Smooth muscle cell (in vitro differentiated cells): ENCODE measurements around the gene SRP14. TPM values are rescaled to one million over a fixed set of nuclear protein-coding genes. Genes with fewer than 3 reads are reported as not detected.
A peak's percentile ranks its signal among the peaks of the same experiment; 100 is the strongest.
"Not testable (repeated sequence)": the region's sequence is repeated elsewhere in the genome, so short reads cannot be mapped to it uniquely, and the experiment has no call there.

Experiments
- DNase-seq: peaks from one replicate; lab custom pipeline; 2025; ENCODE audit not compliant: unreplicated experiment; lab: John Stamatoyannopoulos, UW
- H2AFZ ChIP-seq: fragments of 200-600 bp; sonication (generic); 2 replicates; pipeline ENCODE4 v1.6.0; 2016; ENCODE audit warnings: antibody characterized with exemption, low read depth, mild to moderate bottlenecking
- H3F3A ChIP-seq: fragments of 200-600 bp; sonication (generic); 2 replicates; pipeline ENCODE4 v1.6.0; 2017; ENCODE audit warnings: antibody characterized with exemption, low read depth
- H3K27ac ChIP-seq: fragments of 200-600 bp; sonication (generic); 2 replicates; pipeline ENCODE4 v1.5.1; 2016; ENCODE audit warnings: low read depth, mild to moderate bottlenecking
- H3K27me3 ChIP-seq: fragments of 200-600 bp; sonication (generic); 2 replicates; pipeline ENCODE4 v1.6.1; 2016; ENCODE audit warnings: low read depth, mild to moderate bottlenecking
- H3K36me3 ChIP-seq: fragments of 200-600 bp; sonication (generic); 2 replicates; pipeline ENCODE4 v1.5.1; 2016; ENCODE audit warnings: low read depth
- H3K4me1 ChIP-seq: fragments of 200-600 bp; sonication (generic); 2 replicates; pipeline ENCODE4 v1.5.1; 2016; ENCODE audit warnings: low read depth
- H3K4me2 ChIP-seq: fragments of 200-600 bp; sonication (generic); 2 replicates; pipeline ENCODE4 v1.6.0; 2016; ENCODE audit warnings: mild to moderate bottlenecking
- H3K4me3 ChIP-seq: fragments of 200-600 bp; sonication (generic); 2 replicates; pipeline ENCODE4 v1.5.1; 2016; ENCODE audit warnings: mild to moderate bottlenecking
- H3K79me2 ChIP-seq: fragments of 200-600 bp; sonication (generic); 2 replicates; pipeline ENCODE4 v1.6.0; 2016; ENCODE audit warnings: low read depth, mild to moderate bottlenecking
- H3K9ac ChIP-seq: fragments of 200-600 bp; sonication (generic); 2 replicates; pipeline ENCODE4 v1.6.0; 2016; ENCODE audit warnings: low read depth
- H3K9me3 ChIP-seq: fragments of 200-600 bp; sonication (generic); replicated peaks from 2 replicates; pipeline ENCODE4 v1.5.1; 2016; ENCODE audit warnings: low read depth
- H4K20me1 ChIP-seq: fragments of 200-600 bp; sonication (generic); 2 replicates; pipeline ENCODE4 v1.6.0; 2016; ENCODE audit warnings: low read depth
- WGBS: methylation state at CpG from one replicate; pipeline ENCODE4 v1.1.7; 2016; ENCODE audit warnings: low lambda C conversion rate; 5-methylcytosine and 5-hydroxymethylcytosine counted together
- polyA plus RNA-seq: library from polyadenylated mRNA; unstranded; fragments of >200 nt; fragmentation: Nextera tagmentation; extraction: Ambion mirVana; gene quantifications from 2 replicates; pipeline ENCODE4 v1.2.1, GENCODE V29; 2016
- total RNA-seq: library from RNA; depleted of rRNA; stranded (reverse); fragments of >200 nt; gene quantifications from 2 replicates; pipeline ENCODE4 v1.2.3, GENCODE V29; 2014
- TF ChIP-seq, protein P1 (sequence below): fragments of 200-600 bp; sonication (generic); IDR thresholded peaks from 2 replicates; pipeline ENCODE4 v1.5.1; 2017; ENCODE audit warnings: borderline replicate concordance, mild to moderate bottlenecking, antibody characterized with exemption; ENCODE audit not compliant: insufficient read depth, poor library complexity, severe bottlenecking

The SRP14 gene
- total and polyA plus RNA-seq, 2 experiments from 2014 or later: 307 to 726 TPM

DNA sequence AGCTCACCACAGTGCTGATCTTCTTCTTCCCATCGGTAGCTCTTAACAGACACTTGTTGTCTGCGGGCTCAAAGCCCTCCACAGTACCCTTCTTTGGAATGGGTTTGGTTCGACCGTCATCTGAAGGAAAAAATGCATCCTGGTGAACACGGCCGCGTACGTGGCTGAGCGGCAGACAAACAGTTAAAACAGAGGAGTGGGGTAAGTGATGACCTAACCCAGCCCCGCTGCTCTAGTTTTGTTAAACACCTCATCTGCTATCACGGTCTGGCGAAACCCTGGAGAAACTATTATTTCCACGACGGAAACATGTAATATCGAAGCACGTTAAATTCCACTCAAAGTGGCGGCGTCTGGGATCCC is 725 bp downstream of the SRP14 start:
- 3% methylated on average over 18 of the region's 18 CpGs for WGBS
- TF ChIP-seq, protein P1, sequence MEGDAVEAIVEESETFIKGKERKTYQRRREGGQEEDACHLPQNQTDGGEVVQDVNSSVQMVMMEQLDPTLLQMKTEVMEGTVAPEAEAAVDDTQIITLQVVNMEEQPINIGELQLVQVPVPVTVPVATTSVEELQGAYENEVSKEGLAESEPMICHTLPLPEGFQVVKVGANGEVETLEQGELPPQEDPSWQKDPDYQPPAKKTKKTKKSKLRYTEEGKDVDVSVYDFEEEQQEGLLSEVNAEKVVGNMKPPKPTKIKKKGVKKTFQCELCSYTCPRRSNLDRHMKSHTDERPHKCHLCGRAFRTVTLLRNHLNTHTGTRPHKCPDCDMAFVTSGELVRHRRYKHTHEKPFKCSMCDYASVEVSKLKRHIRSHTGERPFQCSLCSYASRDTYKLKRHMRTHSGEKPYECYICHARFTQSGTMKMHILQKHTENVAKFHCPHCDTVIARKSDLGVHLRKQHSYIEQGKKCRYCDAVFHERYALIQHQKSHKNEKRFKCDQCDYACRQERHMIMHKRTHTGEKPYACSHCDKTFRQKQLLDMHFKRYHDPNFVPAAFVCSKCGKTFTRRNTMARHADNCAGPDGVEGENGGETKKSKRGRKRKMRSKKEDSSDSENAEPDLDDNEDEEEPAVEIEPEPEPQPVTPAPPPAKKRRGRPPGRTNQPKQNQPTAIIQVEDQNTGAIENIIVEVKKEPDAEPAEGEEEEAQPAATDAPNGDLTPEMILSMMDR: no peak
- no peak for DNase-seq

DNA sequence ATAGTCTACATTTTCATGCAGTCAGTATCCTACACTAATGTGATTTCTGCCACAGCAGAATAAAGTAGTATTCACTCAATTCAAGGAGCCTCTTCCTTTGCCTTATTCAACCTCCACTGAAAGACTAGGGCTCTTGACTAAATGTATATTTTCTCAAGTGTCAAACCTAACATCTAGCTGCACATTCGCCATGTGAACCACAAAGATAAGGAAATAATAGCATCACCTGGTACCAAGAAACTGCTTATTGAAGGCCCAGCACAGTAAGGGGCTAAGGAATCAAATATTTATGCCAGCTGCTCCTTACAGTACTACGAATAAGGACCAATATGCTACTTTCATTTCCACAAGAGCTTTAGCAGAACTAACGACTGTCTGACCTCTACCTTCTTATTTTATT is 1.3 kb downstream of the SRP14 start:
- WGBS: 73% methylated on average over 3 of the region's 3 CpGs
- H3K9me3 ChIP-seq: no peaks in the 10 kb centered on the region
- peaks cover 17% of the 10 kb centered on the region for H3K79me2 ChIP-seq
- H3K27ac ChIP-seq: peak overlapping the region; percentile 90
- peak overlapping the region; percentile 93 for H3K4me2 ChIP-seq
- H3K36me3 ChIP-seq: peaks cover 20% of the 10 kb centered on the region
- peaks cover under 1% of the 10 kb centered on the region for H3F3A ChIP-seq
- H2AFZ ChIP-seq: no peak overlapping the region
- peaks cover 7% of the 10 kb centered on the region for H3K4me1 ChIP-seq
- TF ChIP-seq, protein P1: no peak
- no peak for DNase-seq
- peak overlapping the region; percentile 96 for H3K9ac ChIP-seq
- no peaks in the 10 kb centered on the region for H3K27me3 ChIP-seq
- peaks cover 9% of the 10 kb centered on the region for H4K20me1 ChIP-seq
- peak overlapping the region; percentile 81 for H3K4me3 ChIP-seq

More for the DNA sequence above, 725 bp downstream of the SRP14 start:
- Histone ChIP-seq H2AFZ (peak overlapping the region; percentile 93), H3K4me3 (peak overlapping the region; percentile 81), H3K27me3 (no peaks in the 10 kb centered on the region), H3K4me1 (peaks cover 7% of the 10 kb centered on the region), H3K79me2 (peaks cover 17% of the 10 kb centered on the region), H3F3A (no peaks in the 10 kb centered on the region), H3K9me3 (no peaks in the 10 kb centered on the region), H4K20me1 (peaks cover 9% of the 10 kb centered on the region), H3K9ac (peak overlapping the region; percentile 96), H3K4me2 (peak overlapping the region; percentile 93), H3K27ac (peak overlapping the region; percentile 90), H3K36me3 (peaks cover 20% of the 10 kb centered on the region)

GRCh38 chr15:40035182-40035581 is 3.8 kb downstream of the SRP14 start:
- H3K9ac ChIP-seq, H3K27ac ChIP-seq, H2AFZ ChIP-seq, H3K4me1 ChIP-seq, H3K27me3 ChIP-seq, H4K20me1 ChIP-seq, DNase-seq, H3K4me3 ChIP-seq, H3F3A ChIP-seq, H3K4me2 ChIP-seq, H3K9me3 ChIP-seq: not testable (repeated sequence)
- whole genome bisulfite sequencing: 100% methylated on average over 1 of the region's 1 CpG
- Histone ChIP-seq H3K79me2 (peaks cover 17% of the 10 kb centered on the region), H3K36me3 (peaks cover 20% of the 10 kb centered on the region)

GRCh38 chr15:40034186-40034946 is 4.6 kb downstream of the SRP14 start:
- DNase-seq: no peak
- TF ChIP-seq, protein P1: no peak
- Histone ChIP-seq H3K36me3 (peaks cover 20% of the 10 kb centered on the region), H3K79me2 (peaks cover 17% of the 10 kb centered on the region), H4K20me1 (peaks cover 9% of the 10 kb centered on the region), H3K27ac (no peak overlapping the region), H3K9me3 (no peaks in the 10 kb centered on the region), H3K4me1 (peaks cover 7% of the 10 kb centered on the region), H2AFZ (no peak overlapping the region), H3K4me2 (no peak overlapping the region), H3K9ac (no peak overlapping the region), H3K27me3 (no peaks in the 10 kb centered on the region), H3K4me3 (no peak overlapping the region), H3F3A (peaks cover 7% of the 10 kb centered on the region)
- WGBS: 84% methylated on average over 3 of the region's 3 CpGs
